ENCODE measurements around the gene SPTBN5. TPM values are rescaled to one million over a fixed set of nuclear protein-coding genes. Genes with fewer than 3 reads are reported as not detected.
A peak's percentile ranks its signal among the peaks of the same experiment; 100 is the strongest.

SPTBN5 gene
- total RNA-seq, 1 experiment from 2014 or later, result 0.84 TPM

GRCh38 chr15:41810651-41811431, 83.0 kb downstream of the SPTBN5 start:
- peaks cover 16% of the 10 kb centered on the region for H3K36me3 ChIP-seq (ENCODE audit: low read depth, low read length)
- ChIA-PET CTCF (interaction anchor here (0.6 to 4.0 kb wide), 3 partner anchors 10 to 337 kb away, joined by 3 to 76 read pairs (median 6); partner anchors contain the start of gene MAPKBP1), POLR2A (ENCODE audit: unreplicated experiment) (interaction anchor here (0.6 kb wide), 2 partner anchors 38 to 46 kb away, joined by 15 to 19 read pairs; no protein-coding TSS in a partner anchor)
- no peak overlapping the region for H3K4me2 ChIP-seq (ENCODE audit: low read length)
- intact Hi-C loops (cut with micrococcal nuclease), result loop anchor here (1.0 to 5.0 kb wide), 3 partner anchors 39 to 209 kb away; no protein-coding TSS in a partner anchor
- BruUV-seq (replicated peaks), result no TSS peak
- H3K9me2 ChIP-seq (replicated peaks; ENCODE audit: low read length), result no peaks in the 10 kb centered on the region
- H3K9me3 ChIP-seq (ENCODE audit: low read length), result no peaks in the 10 kb centered on the region
- no peak for DNase-seq
- ATAC-seq, result peak; percentile 29
- no peak overlapping the region for H3K27ac ChIP-seq (ENCODE audit: low read length)
- no peak overlapping the region for H3K9ac ChIP-seq (ENCODE audit: low read length)
- no peak overlapping the region for H2AFZ ChIP-seq (ENCODE audit: low read length)
- H3K4me3 ChIP-seq (ENCODE audit: low read length), result no peak overlapping the region
- no peaks in the 10 kb centered on the region for H3K79me2 ChIP-seq (ENCODE audit: low read length)
- H3F3A ChIP-seq (ENCODE audit: low read length, unreplicated experiment), result no peaks in the 10 kb centered on the region
- H3K4me1 ChIP-seq (ENCODE audit: insufficient read depth, low read length), result peaks cover 21% of the 10 kb centered on the region
- TF ChIP-seq EZH2 (IDR thresholded peaks at IDR 0.05; ENCODE audit: low read length, unreplicated experiment) (no peak), CTCF (conservative IDR thresholded peaks at IDR 0.05; ENCODE audit: low read depth, low read length) (no peak), EZH2phosphoT487 (IDR thresholded peaks at IDR 0.05; ENCODE audit: borderline replicate concordance, low read length) (no peak)
- H3K27me3 ChIP-seq (ENCODE audit: low read length), result no peaks in the 10 kb centered on the region
- H4K20me1 ChIP-seq (ENCODE audit: low read length), result no peaks in the 10 kb centered on the region

- H3K9me3 ChIP-seq (ENCODE audit: low read length), result no peaks in the 10 kb centered on the region
- no peak overlapping the region for H2AFZ ChIP-seq (ENCODE audit: low read length)
- peaks cover 21% of the 10 kb centered on the region for H3K4me1 ChIP-seq (ENCODE audit: insufficient read depth, low read length)
- peaks cover 10% of the 10 kb centered on the region for H3K36me3 ChIP-seq (ENCODE audit: low read depth, low read length)
- H3K27me3 ChIP-seq (ENCODE audit: low read length), result no peaks in the 10 kb centered on the region
- DNase-seq (no peak), ATAC-seq (no peak)
- ChIA-PET POLR2A (ENCODE audit: unreplicated experiment) (interaction anchor here (0.5 kb wide), 1 partner anchor 349 kb away, joined by 15 read pairs; no protein-coding TSS in a partner anchor), CTCF (interaction anchor here (0.6 to 4.0 kb wide), 2 partner anchors 36 to 220 kb away, joined by 4 to 76 read pairs; partner anchors contain the start of gene MAPKBP1)
- no peak overlapping the region for H3K9ac ChIP-seq (ENCODE audit: low read length)
- H3K4me3 ChIP-seq (ENCODE audit: low read length), result no peak overlapping the region
- TF ChIP-seq EZH2phosphoT487 (IDR thresholded peaks at IDR 0.05; ENCODE audit: borderline replicate concordance, low read length) (no peak), CTCF (conservative IDR thresholded peaks at IDR 0.05; ENCODE audit: low read depth, low read length) (no peak), EZH2 (IDR thresholded peaks at IDR 0.05; ENCODE audit: low read length, unreplicated experiment) (no peak)
- no peaks in the 10 kb centered on the region for H4K20me1 ChIP-seq (ENCODE audit: low read length)
- H3K79me2 ChIP-seq (ENCODE audit: low read length), result no peaks in the 10 kb centered on the region
- no peaks in the 10 kb centered on the region for H3F3A ChIP-seq (ENCODE audit: low read length, unreplicated experiment)
- intact Hi-C loops (cut with micrococcal nuclease), result loop anchor here (5.0 kb wide), 1 partner anchor 207 kb away; no protein-coding TSS in a partner anchor
- no TSS peak for BruUV-seq (replicated peaks)
- H3K9me2 ChIP-seq (replicated peaks; ENCODE audit: low read length), result no peaks in the 10 kb centered on the region
- H3K27ac ChIP-seq (ENCODE audit: low read length), result no peak overlapping the region
- H3K4me2 ChIP-seq (ENCODE audit: low read length), result peak overlapping the region; percentile 43; the same call in 1 of the 2 replicates
Observed at GRCh38 chr15:41809526-41810220, 84.2 kb downstream of the SPTBN5 start.

All from PC-3 (cell line).